GM23248 (cell line): ENCODE results near the gene SNX18. TPM values are rescaled to one million over a fixed set of nuclear protein-coding genes. Genes with fewer than 3 reads are reported as not detected.

ENCODE experiments used
- DNase-seq: peaks from one replicate; pipeline ENCODE4 v3.0.0-alpha.2; 2015
- H2AFZ ChIP-seq: fragments of 200-600 bp; sonication (generic); 2 replicates; pipeline ENCODE4 v1.6.1; 2016; ENCODE audit warnings: antibody characterized with exemption
- H3F3A ChIP-seq: fragments of 200-600 bp; sonication (generic); 2 replicates; pipeline ENCODE4 v1.6.1; 2016; ENCODE audit warnings: mild to moderate bottlenecking, antibody characterized with exemption, mixed run types; ENCODE audit not compliant: insufficient read depth
- H3K27ac ChIP-seq: fragments of 200-600 bp; sonication (generic); 2 replicates; pipeline ENCODE4 v1.5.1; 2016; ENCODE audit warnings: mild to moderate bottlenecking
- H3K27me3 ChIP-seq: fragments of 200-600 bp; sonication (generic); replicated peaks from 2 replicates; pipeline ENCODE4 v1.6.1; 2016; ENCODE audit warnings: mild to moderate bottlenecking; ENCODE audit not compliant: insufficient read depth
- H3K36me3 ChIP-seq: fragments of 200-600 bp; sonication (generic); 2 replicates; pipeline ENCODE4 v1.6.1; 2016; ENCODE audit warnings: low read depth, mild to moderate bottlenecking
- H3K4me1 ChIP-seq: fragments of 200-600 bp; sonication (generic); 2 replicates; pipeline ENCODE4 v1.6.1; 2016; ENCODE audit warnings: mild to moderate bottlenecking; ENCODE audit not compliant: insufficient read depth
- H3K4me2 ChIP-seq: fragments of 200-600 bp; sonication (generic); one replicate; pipeline ENCODE4 v1.6.1; 2016; ENCODE audit warnings: mild to moderate bottlenecking; ENCODE audit not compliant: unreplicated experiment
- H3K4me3 ChIP-seq: fragments of 200-600 bp; sonication (generic); 2 replicates; pipeline ENCODE4 v1.5.1; 2016; ENCODE audit warnings: mild to moderate bottlenecking
- H3K79me2 ChIP-seq: fragments of 200-600 bp; sonication (generic); 2 replicates; pipeline ENCODE4 v1.6.1; 2016; ENCODE audit warnings: mild to moderate bottlenecking; ENCODE audit not compliant: insufficient read depth
- H3K9ac ChIP-seq: fragments of 200-600 bp; sonication (generic); 2 replicates; pipeline ENCODE4 v1.6.1; 2016; ENCODE audit warnings: mild to moderate bottlenecking
- H3K9me2 ChIP-seq: fragments of 200-600 bp; sonication (generic); 2 replicates; pipeline ENCODE4 v1.6.1; 2016; ENCODE audit warnings: mixed run types, mild to moderate bottlenecking, moderate library complexity; ENCODE audit not compliant: insufficient read depth
- H3K9me3 ChIP-seq: fragments of 200-600 bp; sonication (generic); one replicate; pipeline ENCODE4 v1.6.1; 2017; ENCODE audit warnings: low read depth
- H4K20me1 ChIP-seq: fragments of 200-600 bp; sonication (generic); 2 replicates; pipeline ENCODE4 v1.6.0; 2016; ENCODE audit not compliant: insufficient read depth
- EZH2 ChIP-seq: fragments of 200-600 bp; sonication (generic); IDR thresholded peaks from 2 replicates; pipeline ENCODE4 v1.6.1; 2018; ENCODE audit warnings: antibody characterized with exemption, mild to moderate bottlenecking; ENCODE audit not compliant: insufficient read depth, poor library complexity, severe bottlenecking
- EZH2phosphoT487 ChIP-seq: fragments of 200-600 bp; sonication (generic); IDR thresholded peaks from 2 replicates; pipeline ENCODE4 v1.6.1; 2018; ENCODE audit warnings: antibody characterized with exemption, moderate library complexity, mild to moderate bottlenecking, low read depth; ENCODE audit not compliant: insufficient read depth
- WGBS, 2 experiments: methylation state at CpG; one replicate each; pipeline ENCODE4 v1.1.6; 2015 to 2017; ENCODE audit warnings: low lambda C conversion rate in 2 of 2, low coverage in 1 of 2; ENCODE audit errors: missing lambda C conversion rate in 2 of 2; 5-methylcytosine and 5-hydroxymethylcytosine counted together
- in situ Hi-C: fragments of 300-500 bp; cut with MboI; formaldehyde crosslinking; loops from 2 replicates; pipeline ENCODE4 v1.15.0; 2020
- polyA plus RNA-seq: library from polyadenylated mRNA; unstranded; fragments of >200 nt; fragmentation: Nextera tagmentation; extraction: Ambion mirVana; gene quantifications from 2 replicates; pipeline ENCODE4 v1.2.1, GENCODE V29; 2016
- total RNA-seq: library from RNA; depleted of rRNA; stranded (reverse); fragments of >200 nt; shearing (Covaris generic); gene quantifications from 2 replicates; pipeline ENCODE4 v1.2.3, GENCODE V29; 2014

Gene SNX18
- total and polyA plus RNA-seq, 2 experiments from 2014 or later: 14.2 to 77.3 TPM

DNA sequence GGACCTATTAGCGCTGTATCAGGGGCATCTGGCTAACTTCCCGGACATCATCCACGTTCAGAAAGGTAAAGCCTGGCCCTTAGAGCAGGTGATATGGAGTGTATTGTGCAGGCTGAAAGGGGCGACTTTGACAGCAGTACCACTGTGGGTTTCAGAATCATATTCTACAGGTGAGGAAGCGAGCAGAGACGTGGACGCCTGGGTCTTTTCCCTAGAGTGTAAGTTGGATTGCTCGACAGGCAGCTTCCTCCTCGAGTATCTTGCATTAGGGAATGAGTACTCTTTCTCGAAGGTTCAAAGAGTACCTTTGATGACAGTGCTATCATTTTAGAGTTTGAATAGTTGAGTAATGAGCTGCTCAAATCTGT, 1.9 kb downstream of the SNX18 start:
- Histone ChIP-seq H3K9me3 (no peaks in the 10 kb centered on the region), H3F3A (peaks cover 53% of the 10 kb centered on the region), H4K20me1 (0 out of 2 replicates have a peak, but pooled peaks cover 5% of the 10 kb centered on the region), H3K36me3 (no peaks in the 10 kb centered on the region), H2AFZ (0 out of 2 replicates have a peak overlapping the region, but pooled peaks have one; percentile 40), H3K27me3 (no peaks in the 10 kb centered on the region), H3K4me3 (peak overlapping the region; percentile 98), H3K4me1 (peaks cover 55% of the 10 kb centered on the region), H3K4me2 (peak overlapping the region; percentile 98), H3K9ac (peak overlapping the region; percentile 73), H3K9me2 (no peaks in the 10 kb centered on the region), H3K27ac (peak overlapping the region; percentile 55), H3K79me2 (peaks cover 68% of the 10 kb centered on the region)
- TF ChIP-seq EZH2 (no peak), EZH2phosphoT487 (no peak)
- no peak for DNase-seq
- WGBS, 2 experiments: 6 to 14% methylated on average over 10 of the region's 10 CpGs
- in situ Hi-C loops: loop anchor here (10.0 kb wide), 2 partner anchors 345 to 635 kb away; no protein-coding TSS in a partner anchor

DNA sequence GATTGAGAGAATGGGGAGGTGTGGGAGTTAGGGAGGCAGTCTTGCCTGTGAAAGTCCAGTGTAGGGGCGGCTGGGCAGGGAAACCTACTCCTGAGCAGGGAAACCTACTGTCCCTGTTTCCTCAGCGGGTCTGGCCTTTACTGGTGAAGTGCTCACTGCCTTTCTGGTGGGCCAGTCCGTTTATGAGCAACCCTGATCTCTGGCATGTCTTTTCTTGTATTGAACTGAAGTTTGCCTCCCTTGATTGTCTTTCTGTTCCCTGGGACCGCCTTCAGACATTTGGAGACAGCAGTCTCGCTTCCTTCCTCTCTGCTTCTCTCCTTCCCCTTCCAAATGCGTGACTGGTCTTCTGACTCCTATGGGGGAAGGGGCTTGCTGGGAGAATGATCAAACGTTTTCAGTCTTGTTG, 2.9 kb downstream of the SNX18 start:
- Histone ChIP-seq H3K4me1 (peaks cover 51% of the 10 kb centered on the region), H4K20me1 (0 out of 2 replicates have a peak, but pooled peaks cover 5% of the 10 kb centered on the region), H3K9me2 (no peaks in the 10 kb centered on the region), H3F3A (peaks cover 45% of the 10 kb centered on the region), H3K27me3 (no peaks in the 10 kb centered on the region), H3K36me3 (no peaks in the 10 kb centered on the region), H3K9me3 (no peaks in the 10 kb centered on the region), H3K79me2 (peaks cover 77% of the 10 kb centered on the region), H2AFZ (peak overlapping the region; percentile 40), H3K27ac (peak overlapping the region; percentile 55), H3K4me3 (peak overlapping the region; percentile 98), H3K4me2 (peak overlapping the region; percentile 98), H3K9ac (peak overlapping the region; percentile 73)
- in situ Hi-C loops: loop anchor here (10.0 kb wide), 1 partner anchor 234 kb away; no protein-coding TSS in a partner anchor
- TF ChIP-seq EZH2phosphoT487: no peak
- TF ChIP-seq EZH2: no peak
- 1 to 2% methylated on average over 7 of the region's 7 CpGs for WGBS, 2 experiments
- peak; percentile 65 for DNase-seq

DNA sequence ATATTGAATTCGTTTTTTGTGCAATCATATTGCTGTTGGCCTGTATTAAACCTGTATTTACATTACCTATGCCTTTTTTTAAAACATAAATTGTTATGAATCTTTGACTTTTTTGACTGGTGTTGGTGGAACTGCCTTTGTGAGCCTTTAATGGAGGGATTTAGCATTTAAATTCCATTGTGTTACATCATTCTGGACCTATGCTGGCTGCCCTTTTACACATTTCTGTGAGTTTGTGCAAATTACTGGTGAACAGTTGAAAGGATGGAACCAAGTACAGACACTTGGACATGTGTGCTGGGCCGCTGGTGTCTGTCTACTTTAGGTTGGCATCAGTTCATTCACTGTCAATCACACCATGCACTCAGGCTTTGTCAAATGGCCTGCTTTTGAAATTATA, 3.4 kb downstream of the SNX18 start:
- Histone ChIP-seq H3K4me3 (peak overlapping the region; percentile 98), H3F3A (peaks cover 41% of the 10 kb centered on the region), H3K4me1 (peaks cover 46% of the 10 kb centered on the region), H4K20me1 (0 out of 2 replicates have a peak, but pooled peaks cover 5% of the 10 kb centered on the region), H3K4me2 (peak overlapping the region; percentile 98), H3K9me2 (no peaks in the 10 kb centered on the region), H2AFZ (peak overlapping the region; percentile 40), H3K27me3 (no peaks in the 10 kb centered on the region), H3K9ac (peak overlapping the region; percentile 73), H3K79me2 (peaks cover 82% of the 10 kb centered on the region), H3K27ac (peak overlapping the region; percentile 55), H3K36me3 (no peaks in the 10 kb centered on the region), H3K9me3 (no peaks in the 10 kb centered on the region)
- peak; percentile 57 for DNase-seq
- no peak for TF ChIP-seq EZH2
- TF ChIP-seq EZH2phosphoT487: no peak
- in situ Hi-C loops: loop anchor here (10.0 kb wide), 1 partner anchor 234 kb away; no protein-coding TSS in a partner anchor
- WGBS, 2 experiments: 0 to 4% methylated on average over 2 of the region's 2 CpGs

DNA sequence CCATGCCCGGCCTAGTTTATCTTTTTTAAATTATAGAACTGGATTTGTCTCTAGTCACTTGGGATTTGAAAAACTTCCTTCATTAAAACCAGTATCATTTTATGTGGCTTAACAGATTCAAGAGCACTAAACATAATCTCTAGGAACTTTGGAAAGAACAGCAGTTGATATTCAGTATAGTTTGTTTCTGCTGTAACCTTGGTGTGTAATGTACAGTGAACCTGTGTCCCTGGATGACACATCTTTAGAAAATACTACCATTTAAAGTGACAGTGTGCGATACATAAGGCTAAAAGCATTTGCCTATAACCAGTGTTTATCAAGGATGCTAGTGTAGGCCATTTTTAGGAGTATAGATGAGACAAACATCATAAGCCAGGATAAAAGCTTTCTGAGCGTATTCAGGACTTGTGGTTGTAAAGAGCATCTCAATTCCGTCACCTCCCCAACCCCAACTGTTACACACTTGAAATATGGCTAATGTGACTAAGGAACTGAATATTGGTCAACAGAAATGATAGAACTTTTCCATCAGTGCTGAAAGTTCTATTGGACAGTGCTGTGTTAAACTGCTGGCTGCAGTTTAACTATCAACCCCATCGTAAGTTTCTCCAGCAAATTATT, 4.4 kb downstream of the SNX18 start:
- peak overlapping the region; percentile 98 for H3K4me2 ChIP-seq
- peak overlapping the region; percentile 73; the same call in 1 of the 2 replicates for H3K9ac ChIP-seq
- H3K9me2 ChIP-seq: no peaks in the 10 kb centered on the region
- no peak for TF ChIP-seq EZH2
- no peak for TF ChIP-seq EZH2phosphoT487
- no peaks in the 10 kb centered on the region for H3K36me3 ChIP-seq
- peak overlapping the region; percentile 55 for H3K27ac ChIP-seq
- H3K27me3 ChIP-seq: no peaks in the 10 kb centered on the region
- H4K20me1 ChIP-seq: 0 out of 2 replicates have a peak, but pooled peaks cover 12% of the 10 kb centered on the region
- peaks cover 40% of the 10 kb centered on the region for H3K4me1 ChIP-seq
- no peak overlapping the region for H2AFZ ChIP-seq
- H3K4me3 ChIP-seq: peak overlapping the region; percentile 98
- WGBS, 2 experiments: 50 to 54% methylated on average over 5 of the region's 5 CpGs
- H3K79me2 ChIP-seq: peaks cover 93% of the 10 kb centered on the region
- peak; percentile 49 for DNase-seq
- in situ Hi-C loops: loop anchor here (10.0 kb wide), 1 partner anchor 233 kb away; no protein-coding TSS in a partner anchor
- H3F3A ChIP-seq: peaks cover 32% of the 10 kb centered on the region
- H3K9me3 ChIP-seq: no peaks in the 10 kb centered on the region
